Measurements from ENCODE around the gene ERCC1. TPM values are rescaled to one million over a fixed set of nuclear protein-coding genes. Genes with fewer than 3 reads are reported as not detected.

Gene ERCC1
- polyA plus RNA-seq, 1 donor from 2014 or later, result 69.2 TPM

DNA sequence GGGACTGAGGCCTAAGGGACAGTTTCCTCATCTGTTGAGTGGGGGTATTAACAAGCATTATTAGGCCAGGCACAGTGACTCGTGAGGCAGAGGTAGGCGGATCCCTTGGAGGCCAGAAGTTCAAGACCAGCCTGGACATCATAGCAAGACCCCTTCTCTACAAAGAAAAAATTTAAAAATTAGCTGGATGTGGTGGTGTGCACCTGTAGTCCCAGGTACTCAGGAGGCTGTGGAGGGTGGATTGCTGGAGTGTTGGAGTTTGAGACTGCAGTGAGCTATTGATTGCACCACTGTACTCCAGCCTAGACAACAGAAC, 32.7 kb upstream of the ERCC1 start:
- Histone ChIP-seq H4K20me1 (ENCODE audit: insufficient read depth) (no peaks in the 10 kb centered on the region), H2AFZ (ENCODE audit: low read depth, low read length) (no peak overlapping the region), H3K27me3 (ENCODE audit: insufficient read depth, low read depth, low read length) (no peaks in the 10 kb centered on the region), H3K9ac (ENCODE audit: low read length) (no peak overlapping the region), H3K9me3 (ENCODE audit: low read length) (no peaks in the 10 kb centered on the region), H3K27ac (ENCODE audit: low read length) (no peak overlapping the region), H3K4me2 (ENCODE audit: low read length) (no peak overlapping the region), H3K9me2 (ENCODE audit: insufficient read depth, low read length) (no peaks in the 10 kb centered on the region), H3K79me2 (replicated peaks; ENCODE audit: insufficient read depth, low read length) (no peaks in the 10 kb centered on the region), H3K36me3 (ENCODE audit: insufficient read depth, low read length) (no peaks in the 10 kb centered on the region), H3K4me3 (ENCODE audit: low read length) (no peak overlapping the region), H3F3A (ENCODE audit: insufficient read depth, low read length, poor library complexity, severe bottlenecking) (no peaks in the 10 kb centered on the region)
- TF ChIP-seq EP300 (conservative IDR thresholded peaks at IDR 0.05; ENCODE audit: poor library complexity, severe bottlenecking) (no peak), SMC3 (conservative IDR thresholded peaks at IDR 0.05; ENCODE audit: poor library complexity) (no peak), EZH2 (IDR thresholded peaks at IDR 0.05; ENCODE audit: borderline replicate concordance, insufficient read depth, low read length, poor library complexity, severe bottlenecking) (no peak), MXI1 (conservative IDR thresholded peaks at IDR 0.05; ENCODE audit: poor library complexity, severe bottlenecking) (no peak), RAD21 (conservative IDR thresholded peaks at IDR 0.05) (no peak), POLR2AphosphoS5 (IDR thresholded peaks at IDR 0.05) (no peak), TAF1 (IDR thresholded peaks at IDR 0.05; ENCODE audit: low read depth) (no peak)
- TF ChIP-seq, protein P1, sequence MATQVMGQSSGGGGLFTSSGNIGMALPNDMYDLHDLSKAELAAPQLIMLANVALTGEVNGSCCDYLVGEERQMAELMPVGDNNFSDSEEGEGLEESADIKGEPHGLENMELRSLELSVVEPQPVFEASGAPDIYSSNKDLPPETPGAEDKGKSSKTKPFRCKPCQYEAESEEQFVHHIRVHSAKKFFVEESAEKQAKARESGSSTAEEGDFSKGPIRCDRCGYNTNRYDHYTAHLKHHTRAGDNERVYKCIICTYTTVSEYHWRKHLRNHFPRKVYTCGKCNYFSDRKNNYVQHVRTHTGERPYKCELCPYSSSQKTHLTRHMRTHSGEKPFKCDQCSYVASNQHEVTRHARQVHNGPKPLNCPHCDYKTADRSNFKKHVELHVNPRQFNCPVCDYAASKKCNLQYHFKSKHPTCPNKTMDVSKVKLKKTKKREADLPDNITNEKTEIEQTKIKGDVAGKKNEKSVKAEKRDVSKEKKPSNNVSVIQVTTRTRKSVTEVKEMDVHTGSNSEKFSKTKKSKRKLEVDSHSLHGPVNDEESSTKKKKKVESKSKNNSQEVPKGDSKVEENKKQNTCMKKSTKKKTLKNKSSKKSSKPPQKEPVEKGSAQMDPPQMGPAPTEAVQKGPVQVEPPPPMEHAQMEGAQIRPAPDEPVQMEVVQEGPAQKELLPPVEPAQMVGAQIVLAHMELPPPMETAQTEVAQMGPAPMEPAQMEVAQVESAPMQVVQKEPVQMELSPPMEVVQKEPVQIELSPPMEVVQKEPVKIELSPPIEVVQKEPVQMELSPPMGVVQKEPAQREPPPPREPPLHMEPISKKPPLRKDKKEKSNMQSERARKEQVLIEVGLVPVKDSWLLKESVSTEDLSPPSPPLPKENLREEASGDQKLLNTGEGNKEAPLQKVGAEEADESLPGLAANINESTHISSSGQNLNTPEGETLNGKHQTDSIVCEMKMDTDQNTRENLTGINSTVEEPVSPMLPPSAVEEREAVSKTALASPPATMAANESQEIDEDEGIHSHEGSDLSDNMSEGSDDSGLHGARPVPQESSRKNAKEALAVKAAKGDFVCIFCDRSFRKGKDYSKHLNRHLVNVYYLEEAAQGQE (IDR thresholded peaks at IDR 0.05; ENCODE audit: borderline replicate concordance), result no peak
- TF ChIP-seq, protein P2, sequence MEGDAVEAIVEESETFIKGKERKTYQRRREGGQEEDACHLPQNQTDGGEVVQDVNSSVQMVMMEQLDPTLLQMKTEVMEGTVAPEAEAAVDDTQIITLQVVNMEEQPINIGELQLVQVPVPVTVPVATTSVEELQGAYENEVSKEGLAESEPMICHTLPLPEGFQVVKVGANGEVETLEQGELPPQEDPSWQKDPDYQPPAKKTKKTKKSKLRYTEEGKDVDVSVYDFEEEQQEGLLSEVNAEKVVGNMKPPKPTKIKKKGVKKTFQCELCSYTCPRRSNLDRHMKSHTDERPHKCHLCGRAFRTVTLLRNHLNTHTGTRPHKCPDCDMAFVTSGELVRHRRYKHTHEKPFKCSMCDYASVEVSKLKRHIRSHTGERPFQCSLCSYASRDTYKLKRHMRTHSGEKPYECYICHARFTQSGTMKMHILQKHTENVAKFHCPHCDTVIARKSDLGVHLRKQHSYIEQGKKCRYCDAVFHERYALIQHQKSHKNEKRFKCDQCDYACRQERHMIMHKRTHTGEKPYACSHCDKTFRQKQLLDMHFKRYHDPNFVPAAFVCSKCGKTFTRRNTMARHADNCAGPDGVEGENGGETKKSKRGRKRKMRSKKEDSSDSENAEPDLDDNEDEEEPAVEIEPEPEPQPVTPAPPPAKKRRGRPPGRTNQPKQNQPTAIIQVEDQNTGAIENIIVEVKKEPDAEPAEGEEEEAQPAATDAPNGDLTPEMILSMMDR (IDR thresholded peaks at IDR 0.05; ENCODE audit: poor library complexity, severe bottlenecking), result no peak

DNA sequence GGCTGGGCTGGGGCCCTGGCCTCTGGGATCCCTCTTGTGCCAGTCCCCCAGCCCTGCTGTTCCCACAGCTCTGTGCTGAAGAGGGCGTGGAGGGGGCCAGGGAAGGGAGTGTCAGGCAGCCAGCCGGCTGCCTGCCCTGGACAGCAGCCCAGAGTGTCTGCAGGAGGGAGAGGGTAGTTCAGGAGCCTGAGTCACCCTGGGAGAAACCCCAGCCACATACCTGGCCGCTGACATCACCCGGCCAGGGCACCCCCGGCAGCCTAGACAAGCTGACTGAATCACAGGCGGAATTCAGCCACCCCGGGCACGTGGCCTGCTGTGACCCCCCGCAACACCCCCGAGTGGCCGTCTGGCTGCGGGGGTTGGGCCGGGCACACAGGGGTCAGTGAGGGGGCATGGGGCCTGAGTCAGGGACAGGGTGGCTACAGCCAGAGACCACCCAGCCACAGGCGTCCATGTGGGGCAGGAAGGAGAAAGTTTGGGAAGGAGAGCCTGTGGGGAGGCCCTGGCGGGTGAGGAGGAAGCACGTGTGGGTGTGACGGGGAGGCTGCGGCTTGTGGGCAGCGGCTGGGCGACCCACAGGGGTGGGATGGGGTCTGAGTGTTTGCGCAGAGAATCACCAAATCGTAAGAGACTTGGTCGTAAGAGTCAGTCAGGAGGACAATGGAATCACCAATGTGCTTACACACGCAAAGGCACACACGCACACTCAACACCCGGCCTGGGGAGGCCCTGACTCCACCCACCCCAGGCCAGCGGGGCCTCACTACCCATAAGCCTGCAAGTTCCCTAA, 32.2 kb upstream of the ERCC1 start:
- no peak overlapping the region for H2AFZ ChIP-seq (ENCODE audit: low read depth, low read length)
- no peaks in the 10 kb centered on the region for H3K36me3 ChIP-seq (ENCODE audit: insufficient read depth, low read length)
- no peaks in the 10 kb centered on the region for H3F3A ChIP-seq (ENCODE audit: insufficient read depth, low read length, poor library complexity, severe bottlenecking)
- TF ChIP-seq TAF1 (IDR thresholded peaks at IDR 0.05; ENCODE audit: low read depth) (no peak), MXI1 (conservative IDR thresholded peaks at IDR 0.05; ENCODE audit: poor library complexity, severe bottlenecking) (no peak), SMC3 (conservative IDR thresholded peaks at IDR 0.05; ENCODE audit: poor library complexity) (no peak), POLR2AphosphoS5 (IDR thresholded peaks at IDR 0.05) (no peak)
- TF ChIP-seq, protein P1 (IDR thresholded peaks at IDR 0.05; ENCODE audit: borderline replicate concordance), result no peak
- H3K9me3 ChIP-seq (ENCODE audit: low read length), result no peaks in the 10 kb centered on the region
- H3K4me2 ChIP-seq (ENCODE audit: low read length), result no peak overlapping the region
- H3K79me2 ChIP-seq (replicated peaks; ENCODE audit: insufficient read depth, low read length), result no peaks in the 10 kb centered on the region
- no peak overlapping the region for H3K9ac ChIP-seq (ENCODE audit: low read length)
- H3K27me3 ChIP-seq (ENCODE audit: insufficient read depth, low read depth, low read length), result no peaks in the 10 kb centered on the region
- no peaks in the 10 kb centered on the region for H4K20me1 ChIP-seq (ENCODE audit: insufficient read depth)
- no peak overlapping the region for H3K4me3 ChIP-seq (ENCODE audit: low read length)
- H3K27ac ChIP-seq (ENCODE audit: low read length), result no peak overlapping the region
- no peaks in the 10 kb centered on the region for H3K9me2 ChIP-seq (ENCODE audit: insufficient read depth, low read length)

All from neural cell (in vitro differentiated cells).